GM19193 (cell line): ENCODE data around the gene CD93.

Experiments
- POLR2A ChIP-seq: IDR thresholded peaks from 4 replicates; pipeline ENCODE4 v1.6.1; 2011; ENCODE audit not compliant: insufficient read depth, insufficient read length; ENCODE audit errors: extremely low read depth

The CD93 gene

DNA sequence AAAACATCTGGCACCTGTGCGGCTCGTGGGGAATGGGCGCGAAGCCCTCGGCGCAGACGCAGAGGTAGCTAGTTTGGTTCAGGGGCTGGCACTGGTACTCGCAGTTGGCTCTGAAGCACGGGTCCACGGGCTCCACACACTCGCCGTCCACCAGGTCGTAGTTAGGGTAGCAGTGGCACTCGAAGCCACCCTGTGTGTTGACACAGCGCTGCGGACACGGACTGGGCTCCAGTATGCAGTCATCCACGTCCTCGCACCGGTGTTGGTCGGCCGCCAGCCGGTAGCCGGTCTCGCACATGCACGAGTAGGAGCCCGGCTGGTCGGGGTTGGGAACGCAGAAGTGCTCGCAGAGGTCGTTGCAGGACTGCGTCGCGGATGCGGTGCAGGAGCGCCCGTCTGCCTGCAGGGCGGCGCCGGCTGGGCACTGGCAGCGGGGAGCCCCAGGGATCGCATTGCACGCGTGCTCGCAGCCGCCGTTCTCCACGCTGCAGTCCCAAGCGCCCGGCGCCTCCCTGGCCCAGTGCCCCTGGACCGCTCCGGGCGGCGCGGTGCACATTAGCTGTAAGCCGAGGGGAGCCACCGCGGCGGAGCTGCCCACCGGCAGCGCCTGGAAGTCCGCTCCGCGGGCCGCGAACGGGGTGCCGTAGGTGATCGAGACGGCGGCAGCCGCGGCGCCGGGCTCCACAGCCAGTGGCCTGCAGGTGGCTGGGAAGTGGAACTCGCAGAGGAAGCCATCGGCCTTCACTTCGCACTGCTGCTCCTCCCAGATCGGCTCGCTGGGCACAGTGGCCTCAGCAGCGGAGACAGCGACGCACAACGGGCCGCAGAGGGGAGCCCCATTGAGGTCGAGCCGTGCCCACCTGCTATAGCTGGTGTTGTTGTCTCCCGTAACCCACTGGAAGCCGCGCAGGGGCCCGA lies 37.6 kb downstream of the CD93 start:
- TF ChIP-seq POLR2A = no peak

DNA sequence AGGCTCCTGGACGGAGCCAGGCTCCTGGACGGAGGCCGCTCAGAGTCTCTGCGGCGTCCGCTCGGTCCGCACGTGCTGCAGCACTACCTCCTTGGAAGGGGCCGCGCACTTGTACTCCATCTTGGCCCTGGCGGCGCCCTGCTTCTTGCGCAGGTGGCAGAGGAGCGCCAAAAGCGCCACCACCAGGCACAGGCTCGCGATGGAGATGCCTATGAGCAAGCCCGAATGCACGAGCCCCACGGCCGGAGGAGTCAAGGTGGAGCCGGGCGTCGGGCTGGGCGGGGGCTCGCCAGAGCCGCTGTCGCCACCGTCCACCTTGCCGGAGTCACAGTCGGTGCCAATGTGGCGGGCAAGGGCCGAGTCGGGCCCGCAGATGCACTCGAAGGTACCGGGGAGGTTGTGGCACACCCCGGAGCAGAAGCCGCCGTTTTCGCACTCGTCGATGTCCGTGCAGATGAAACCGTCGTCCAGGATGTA lies 38.3 kb downstream of the CD93 start:
- no peak for TF ChIP-seq POLR2A

DNA sequence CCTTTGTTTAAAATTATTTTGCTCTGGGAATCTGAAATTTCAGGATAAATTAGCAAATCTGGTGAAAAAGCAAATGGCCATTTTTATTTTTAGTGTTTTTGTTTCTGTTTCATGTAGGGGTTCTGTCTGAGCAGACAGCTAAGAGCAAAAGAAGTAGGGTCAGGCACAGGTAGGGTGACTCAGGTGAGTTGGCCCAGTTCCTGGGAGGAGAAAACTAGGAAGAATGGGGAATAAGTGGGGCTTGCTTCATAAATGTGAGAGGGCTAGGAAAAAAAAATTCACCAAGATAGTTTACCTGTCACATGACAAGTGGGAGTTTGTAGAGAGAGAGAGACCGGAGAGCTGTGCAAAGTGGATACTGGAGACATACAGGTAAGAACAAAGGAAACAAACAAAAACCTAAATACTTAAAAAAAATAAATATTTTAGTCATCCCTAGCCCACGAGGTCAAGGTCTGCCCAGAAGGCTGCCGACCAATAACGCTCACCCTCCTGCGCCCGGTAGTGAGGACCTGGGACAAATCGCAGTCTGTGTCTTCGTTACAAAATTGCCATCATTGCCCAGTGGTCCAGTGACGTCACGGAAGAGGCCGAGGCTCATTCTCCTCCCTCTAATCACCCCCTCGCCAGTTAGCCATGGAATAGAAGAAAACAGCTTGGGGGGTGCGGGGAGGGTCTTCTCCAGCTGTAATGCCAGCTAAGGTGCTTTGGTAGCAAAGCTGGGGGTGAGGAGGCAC lies 39.0 kb downstream of the CD93 start:
- no peak for TF ChIP-seq POLR2A

DNA sequence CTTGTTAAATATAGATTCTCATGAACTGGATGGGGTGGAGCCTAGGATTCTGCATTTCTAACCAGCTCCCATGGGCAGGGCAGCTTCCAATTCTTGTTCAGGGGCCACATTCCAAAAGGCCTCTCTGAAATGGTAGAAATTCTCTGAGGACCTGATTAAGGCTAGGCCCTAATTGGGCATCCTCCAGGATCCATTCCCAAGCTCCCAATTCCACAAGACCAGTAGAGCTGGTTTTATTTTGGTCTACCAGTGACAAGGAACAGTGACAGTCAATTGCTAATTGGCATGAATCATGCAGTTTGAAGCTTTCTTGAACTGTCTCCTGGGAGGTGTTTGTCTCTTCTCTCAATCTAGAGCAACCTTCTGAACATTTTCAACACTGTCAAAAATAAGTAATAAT lies 39.7 kb downstream of the CD93 start:
- no peak for TF ChIP-seq POLR2A

DNA sequence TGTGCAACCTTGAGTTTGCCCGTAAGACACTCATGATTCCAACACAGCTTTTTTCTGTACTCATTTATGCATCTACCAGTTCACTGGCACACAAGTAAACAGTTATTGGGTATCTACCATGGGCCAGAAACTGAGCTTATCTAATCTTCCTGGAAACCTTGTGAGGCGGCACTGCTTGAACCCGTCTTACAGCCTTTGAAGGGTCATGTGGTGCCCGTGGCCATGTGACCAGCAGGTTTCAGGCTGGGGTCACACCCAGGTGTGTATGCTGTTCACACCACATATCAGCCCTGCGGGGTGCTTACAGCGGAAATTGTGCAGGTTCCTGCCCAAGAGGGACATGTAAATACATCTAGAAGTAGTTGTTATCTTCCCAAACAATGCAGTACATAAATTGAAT lies 42.7 kb downstream of the CD93 start:
- no peak for TF ChIP-seq POLR2A

DNA sequence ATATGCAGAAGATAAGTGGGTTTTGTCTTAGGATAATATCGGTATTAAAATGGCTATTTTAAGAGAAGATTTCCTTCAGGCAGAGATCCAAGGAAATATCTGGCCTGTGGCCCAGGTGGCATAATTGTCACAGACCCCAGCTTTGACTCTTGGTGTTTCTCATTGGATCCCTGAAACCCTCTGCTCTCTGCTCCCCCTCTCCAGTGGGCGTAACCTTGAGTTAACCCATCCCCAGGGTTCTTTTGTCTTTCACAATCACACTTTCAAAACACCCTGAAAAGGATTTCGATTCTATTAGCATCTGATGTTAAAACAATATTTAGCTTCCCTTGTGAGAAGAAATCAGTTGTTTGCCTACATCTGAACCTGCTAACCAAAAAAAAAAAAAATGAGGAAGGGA lies 43.9 kb downstream of the CD93 start:
- TF ChIP-seq POLR2A = no peak

DNA sequence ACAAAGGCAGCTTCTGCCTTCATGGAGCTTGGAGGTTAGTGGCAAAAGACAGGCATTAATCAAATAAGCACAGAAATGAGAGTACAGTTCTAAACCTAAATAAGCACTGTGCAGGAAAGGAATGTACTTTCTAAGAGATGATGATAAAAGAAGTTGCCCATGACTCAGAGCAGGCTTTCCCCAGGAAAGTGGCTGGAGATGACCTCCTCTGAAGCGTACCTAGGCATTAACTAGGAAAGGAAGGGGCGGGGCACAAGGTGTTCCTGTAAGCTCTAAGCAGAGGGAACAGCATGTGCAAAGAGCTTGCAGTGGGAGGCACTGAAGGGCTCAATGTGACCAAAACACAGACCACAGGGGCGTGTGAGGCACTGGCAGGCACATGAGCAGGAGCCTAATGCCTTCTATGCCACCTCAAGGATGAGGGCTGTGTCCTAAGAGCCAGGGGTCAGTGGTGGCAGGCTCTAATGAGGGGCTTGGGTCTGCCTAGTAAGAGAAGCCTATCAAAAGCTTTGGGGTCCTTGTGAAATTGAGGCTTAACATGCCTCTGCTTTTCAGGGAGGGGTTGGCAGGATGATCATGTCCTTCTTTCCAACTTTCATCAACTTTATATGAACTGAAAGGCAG lies 46.1 kb downstream of the CD93 start:
- TF ChIP-seq POLR2A = no peak

DNA sequence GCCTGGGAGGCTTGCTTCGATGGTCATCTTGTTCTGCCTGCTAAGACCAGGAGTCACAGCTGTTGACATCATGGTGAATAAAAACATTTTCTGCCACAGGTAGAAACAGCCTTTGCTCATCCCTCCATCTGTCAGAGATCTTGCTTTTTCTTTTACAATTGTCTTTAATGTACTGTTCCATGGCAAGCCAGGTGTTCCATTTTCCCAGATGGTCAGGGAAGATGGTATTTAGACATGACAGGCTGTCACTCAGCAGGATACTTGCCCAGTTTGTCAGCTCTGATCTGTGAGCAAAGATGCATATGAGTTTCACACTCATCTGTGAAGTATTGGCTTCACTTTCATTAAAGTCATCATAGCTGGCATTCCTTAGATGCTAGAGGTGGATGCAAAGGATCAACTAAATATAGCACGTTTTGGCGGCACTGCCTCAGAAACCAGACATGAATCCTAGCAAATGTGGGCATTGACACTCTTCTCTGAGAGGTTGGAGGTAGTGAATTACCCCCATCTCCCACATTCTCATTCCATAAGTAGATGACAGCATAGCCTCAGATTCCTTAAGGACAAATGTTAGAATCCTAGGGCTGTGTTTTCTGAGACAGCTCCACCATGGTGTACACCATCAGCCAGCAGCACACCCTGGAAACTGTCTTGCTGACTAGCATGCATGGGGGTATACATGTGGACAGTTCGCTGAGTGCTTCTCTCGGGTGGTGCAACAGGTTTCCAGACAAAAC lies 46.8 kb downstream of the CD93 start:
- no peak for TF ChIP-seq POLR2A

DNA sequence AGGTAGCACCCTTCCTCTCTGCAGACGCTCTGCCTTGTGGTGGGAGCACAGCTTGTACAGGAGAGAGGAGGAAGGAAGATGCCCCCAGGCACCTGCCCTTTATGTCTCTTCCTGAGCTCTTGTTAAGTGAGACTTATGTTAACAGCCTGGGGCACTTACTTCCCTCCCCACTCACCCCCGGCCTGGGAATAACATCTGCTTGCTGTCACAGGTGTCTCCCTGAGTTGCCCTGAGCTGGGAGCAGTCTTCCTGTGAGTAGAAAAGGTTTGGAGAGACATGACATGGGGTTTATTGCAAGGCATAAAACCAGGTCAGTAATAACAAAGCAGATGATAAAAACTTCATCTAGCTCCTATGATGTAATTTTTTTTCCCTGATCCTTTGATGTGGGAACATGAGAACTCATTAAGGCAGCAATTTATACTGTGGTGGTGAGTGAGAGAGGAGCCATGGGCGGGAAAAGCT lies 49.1 kb downstream of the CD93 start:
- TF ChIP-seq POLR2A = no peak

DNA sequence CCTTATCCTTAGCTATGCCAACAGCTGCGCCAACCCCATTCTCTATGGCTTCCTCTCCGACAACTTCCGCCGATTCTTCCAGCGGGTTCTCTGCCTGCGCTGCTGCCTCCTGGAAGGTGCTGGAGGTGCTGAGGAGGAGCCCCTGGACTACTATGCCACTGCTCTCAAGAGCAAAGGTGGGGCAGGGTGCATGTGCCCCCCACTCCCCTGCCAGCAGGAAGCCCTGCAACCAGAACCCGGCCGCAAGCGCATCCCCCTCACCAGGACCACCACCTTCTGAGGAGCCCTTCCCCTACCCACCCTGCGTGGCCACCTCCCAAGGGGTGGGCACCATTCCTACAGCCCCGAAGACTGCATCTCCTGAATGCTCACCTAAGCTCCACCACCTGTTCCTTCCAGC lies 49.8 kb downstream of the CD93 start:
- TF ChIP-seq POLR2A = no peak

DNA sequence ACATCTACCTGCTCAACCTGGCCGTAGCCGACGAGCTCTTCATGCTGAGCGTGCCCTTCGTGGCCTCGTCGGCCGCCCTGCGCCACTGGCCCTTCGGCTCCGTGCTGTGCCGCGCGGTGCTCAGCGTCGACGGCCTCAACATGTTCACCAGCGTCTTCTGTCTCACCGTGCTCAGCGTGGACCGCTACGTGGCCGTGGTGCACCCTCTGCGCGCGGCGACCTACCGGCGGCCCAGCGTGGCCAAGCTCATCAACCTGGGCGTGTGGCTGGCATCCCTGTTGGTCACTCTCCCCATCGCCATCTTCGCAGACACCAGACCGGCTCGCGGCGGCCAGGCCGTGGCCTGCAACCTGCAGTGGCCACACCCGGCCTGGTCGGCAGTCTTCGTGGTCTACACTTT lies 50.4 kb downstream of the CD93 start:
- TF ChIP-seq POLR2A = no peak

DNA sequence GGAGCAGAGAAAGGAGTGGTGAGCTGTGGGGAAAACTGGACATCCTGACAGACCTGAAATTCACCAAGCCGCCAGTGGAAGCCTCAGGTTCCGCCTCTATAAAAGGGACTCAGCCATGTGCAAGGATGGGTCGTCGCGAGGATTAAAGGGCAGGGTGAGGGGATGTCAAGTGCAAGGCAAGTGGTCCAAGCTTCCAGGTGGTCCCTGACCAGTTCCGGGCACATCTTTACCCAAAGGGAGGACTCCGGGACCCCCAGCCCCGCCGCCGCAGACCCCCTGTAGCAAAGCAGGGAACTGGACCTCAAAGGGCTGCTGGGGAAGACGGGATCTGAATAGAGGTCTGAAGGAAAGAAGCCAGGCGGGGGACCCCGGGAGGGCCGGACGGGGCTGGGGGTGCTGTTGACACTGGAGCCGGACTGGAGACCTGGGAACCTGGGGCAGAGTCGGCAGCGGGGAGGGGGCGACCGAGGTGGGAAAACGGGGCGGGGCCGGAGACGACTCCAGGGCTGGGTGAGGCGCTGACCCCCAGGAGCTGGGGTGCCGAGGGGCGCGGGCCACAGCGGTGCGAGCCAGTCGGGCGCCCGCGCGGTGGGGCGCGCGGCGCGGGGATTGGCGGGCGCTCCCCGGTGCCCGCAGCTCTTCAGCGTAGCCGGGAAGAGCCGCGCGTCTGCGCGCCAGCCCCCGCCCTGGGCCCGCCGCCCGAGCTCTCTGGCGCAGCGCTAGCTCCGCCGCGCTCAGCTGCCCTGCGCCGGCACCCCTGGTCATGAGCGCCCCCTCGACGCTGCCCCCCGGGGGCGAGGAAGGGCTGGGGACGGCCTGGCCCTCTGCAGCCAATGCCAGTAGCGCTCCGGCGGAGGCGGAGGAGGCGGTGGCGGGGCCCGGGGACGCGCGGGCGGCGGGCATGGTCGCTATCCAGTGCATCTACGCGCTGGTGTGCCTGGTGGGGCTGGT lies 51.1 kb downstream of the CD93 start, which contains the start of gene SSTR4:
SSTR4 (plus strand) TSS at position 592 of the 951 bp plus-strand sequence; CDS start at position 764, 172 bp downstream.
- no peak for TF ChIP-seq POLR2A

DNA sequence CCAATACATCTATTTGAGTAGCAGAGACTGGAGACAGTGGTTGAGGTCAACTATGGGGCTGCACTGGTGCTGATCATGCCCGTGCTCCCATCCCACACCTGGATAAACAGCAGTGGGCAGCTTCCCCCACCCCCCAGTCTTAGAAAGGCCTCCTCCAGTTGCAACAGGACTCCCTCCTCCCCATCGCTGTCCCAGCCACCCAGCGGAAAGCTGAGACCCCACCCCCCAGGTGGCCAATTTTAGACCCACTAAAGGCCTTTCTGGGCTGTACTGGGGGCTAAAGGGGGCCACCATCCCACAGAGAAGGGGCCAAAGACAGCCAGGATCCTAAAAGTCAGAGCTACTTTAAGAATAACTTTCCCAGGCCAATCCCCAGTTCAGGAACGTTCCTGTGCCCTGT lies 52.2 kb downstream of the CD93 start:
- no peak for TF ChIP-seq POLR2A

DNA sequence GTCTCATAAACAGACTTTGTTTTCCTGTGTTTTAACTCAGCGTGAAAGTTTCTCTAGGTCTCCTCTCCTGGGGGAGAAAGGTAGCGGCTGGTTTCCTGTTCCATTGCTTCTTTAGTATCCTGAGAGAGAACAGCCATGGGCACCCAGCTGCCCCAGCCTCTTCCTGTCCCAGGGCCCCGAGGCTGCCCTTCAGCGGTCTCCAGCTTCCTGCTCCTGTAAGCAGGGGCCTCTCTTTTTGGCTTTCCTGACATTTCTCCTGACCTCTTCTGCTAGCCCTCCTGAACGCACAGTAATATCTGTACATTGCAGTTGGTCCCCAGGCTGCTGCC lies 53.4 kb downstream of the CD93 start:
- no peak for TF ChIP-seq POLR2A

DNA sequence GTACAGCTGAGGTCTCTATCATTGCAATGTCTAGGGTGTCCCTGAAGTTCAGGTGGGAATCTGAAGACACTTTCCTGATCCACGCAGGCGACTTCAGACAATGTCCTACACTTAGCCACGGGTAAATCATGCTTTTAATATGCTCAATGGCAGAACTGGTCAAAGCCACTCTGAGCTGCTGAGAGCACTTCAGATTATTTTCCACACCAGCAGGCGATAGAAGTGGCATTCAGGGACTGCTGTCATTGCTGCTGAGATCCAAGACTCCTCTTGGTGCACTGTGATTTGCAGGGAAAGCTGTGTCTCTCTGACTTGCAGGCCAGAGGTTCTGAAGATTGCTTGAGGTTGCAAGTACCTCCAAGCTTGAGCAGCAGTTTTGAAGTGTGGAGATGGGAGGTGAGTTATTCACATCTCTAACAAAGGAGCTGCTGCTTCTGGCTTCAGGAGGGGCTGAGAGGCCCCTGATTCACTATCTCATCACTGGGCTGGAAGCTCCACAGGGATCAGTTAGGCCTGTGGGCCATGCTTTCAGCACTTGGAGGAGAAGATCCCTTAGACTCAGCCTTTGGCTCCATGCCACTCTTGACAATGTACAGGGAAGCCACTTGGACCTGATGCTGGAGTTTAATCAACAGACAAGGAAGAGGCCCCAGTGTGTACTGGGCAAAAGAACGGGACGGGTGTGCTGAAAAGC lies 53.9 kb downstream of the CD93 start:
- no peak for TF ChIP-seq POLR2A
